HEK293T (cell line): ENCODE data around the gene TSPOAP1.

ENCODE experiments used
- ARNT ChIP-seq: fragments of 450-650 bp; IDR thresholded peaks from 2 replicates; pipeline ENCODE4 v1.6.1; 2017; ENCODE audit warnings: mild to moderate bottlenecking
- BHLHE40 ChIP-seq: fragments of 450-650 bp; IDR thresholded peaks from 2 replicates; pipeline ENCODE4 v1.6.1; 2016; ENCODE audit warnings: mild to moderate bottlenecking, moderate library complexity, borderline replicate concordance
- CTBP1 ChIP-seq: fragments of 450-650 bp; IDR thresholded peaks from 2 replicates; pipeline ENCODE4 v1.6.1; 2016; ENCODE audit warnings: borderline replicate concordance
- ELF4 ChIP-seq: fragments of 450-650 bp; IDR thresholded peaks from 2 replicates; pipeline ENCODE4 v1.6.1; 2017; ENCODE audit warnings: antibody characterized with exemption
- FOXA1 ChIP-seq: fragments of 450-650 bp; IDR thresholded peaks from 2 replicates; pipeline ENCODE4 v1.6.1; 2016; ENCODE audit warnings: mild to moderate bottlenecking
- FOXK2 ChIP-seq: fragments of 450-650 bp; IDR thresholded peaks from 2 replicates; pipeline ENCODE4 v1.6.1; 2016; ENCODE audit warnings: mild to moderate bottlenecking
- FOXM1 ChIP-seq: fragments of 450-650 bp; IDR thresholded peaks from 2 replicates; pipeline ENCODE4 v1.6.1; 2017; ENCODE audit warnings: mild to moderate bottlenecking, borderline replicate concordance
- HDGF ChIP-seq: fragments of 450-650 bp; IDR thresholded peaks from 2 replicates; pipeline ENCODE4 v1.6.1; 2017; ENCODE audit warnings: antibody characterized with exemption, borderline replicate concordance
- LEF1 ChIP-seq: fragments of 450-650 bp; IDR thresholded peaks from 2 replicates; pipeline ENCODE4 v1.6.1; 2017; ENCODE audit warnings: mild to moderate bottlenecking, borderline replicate concordance
- NFRKB ChIP-seq: fragments of 450-650 bp; IDR thresholded peaks from 2 replicates; pipeline ENCODE4 v1.6.1; 2016; ENCODE audit warnings: mild to moderate bottlenecking, moderate library complexity
- SP1 ChIP-seq: fragments of 450-650 bp; IDR thresholded peaks from 2 replicates; pipeline ENCODE4 v1.6.1; 2017
- SUZ12 ChIP-seq: fragments of 450-650 bp; IDR thresholded peaks from 2 replicates; pipeline ENCODE4 v1.6.1; 2016; ENCODE audit warnings: mild to moderate bottlenecking

GRCh38 chr17:58341861-58342475 lies 13.4 kb upstream of the TSPOAP1 start:
- TF ChIP-seq BHLHE40 (no peak), SP1 (no peak), NFRKB (no peak), SUZ12 (no peak), ELF4 (no peak), CTBP1 (no peak), HDGF (no peak), FOXK2 (no peak), ARNT (no peak), FOXM1 (no peak), FOXA1 (no peak), LEF1 (no peak)
